ENCODE data around the gene TSR3.

The TSR3 gene

GRCh38 chr16:1323296-1324239 is 28.1 kb downstream of the TSR3 start:
- no peak for DNase-seq

- no peak for DNase-seq
Observed at GRCh38 chr16:1322407-1322806, 29.3 kb downstream of the TSR3 start.

- no peak for DNase-seq
Observed at GRCh38 chr16:1320658-1321240, 30.9 kb downstream of the TSR3 start.

- DNase-seq, result no peak
Observed at GRCh38 chr16:1320097-1320496, 31.6 kb downstream of the TSR3 start.

- peak; percentile 8 for DNase-seq
Observed at GRCh38 chr16:1319041-1319440, 32.6 kb downstream of the TSR3 start.

GRCh38 chr16:1318268-1318545 is 33.5 kb downstream of the TSR3 start:
- no peak for DNase-seq

- peak; percentile 9 for DNase-seq
Observed at GRCh38 chr16:1317479-1318267, 34.0 kb downstream of the TSR3 start.

GRCh38 chr16:1316033-1316405 is 35.7 kb downstream of the TSR3 start:
- DNase-seq, result no peak

GRCh38 chr16:1315081-1316032 is 36.3 kb downstream of the TSR3 start:
- DNase-seq, result no peak

GRCh38 chr16:1314399-1315068 is 37.1 kb downstream of the TSR3 start:
- DNase-seq, result no peak

- DNase-seq, result no peak
Observed at GRCh38 chr16:1313721-1314369, 37.8 kb downstream of the TSR3 start.

- DNase-seq, result no peak
Observed at GRCh38 chr16:1312903-1313302, 38.8 kb downstream of the TSR3 start.

GRCh38 chr16:1312467-1312816 is 39.2 kb downstream of the TSR3 start:
- no peak for DNase-seq

GRCh38 chr16:1311738-1312466 is 39.8 kb downstream of the TSR3 start:
- DNase-seq, result no peak

GRCh38 chr16:1311212-1311737 is 40.4 kb downstream of the TSR3 start:
- DNase-seq, result no peak

- no peak for DNase-seq
Observed at GRCh38 chr16:1310832-1311200, 40.9 kb downstream of the TSR3 start.

- DNase-seq, result peak; percentile 62
Observed at GRCh38 chr16:1309888-1310831, 41.5 kb downstream of the TSR3 start.

GRCh38 chr16:1308977-1309885 is 42.4 kb downstream of the TSR3 start, which contains the start of gene UBE2I:
UBE2I (plus strand) TSS chr16:1309636; CDS start chr16:1314031, 4,395 bp downstream.
- peak; percentile 96 for DNase-seq
